OCI-LY1 (cell line): Measurements from ENCODE around the gene CREB3L1.

Experiments used
- H2AFZ ChIP-seq: fragments of 200-600 bp; sonication (generic), shearing (Covaris generic); 2 replicates; pipeline ENCODE4 v1.6.0; 2014; ENCODE audit warnings: antibody characterized with exemption, mild to moderate bottlenecking, low read length
- H3F3A ChIP-seq: fragments of 200-600 bp; sonication (generic), shearing (Covaris generic); 2 replicates; pipeline ENCODE4 v1.6.0; 2014; ENCODE audit warnings: mild to moderate bottlenecking, antibody characterized with exemption, low read length, moderate library complexity; ENCODE audit not compliant: insufficient read depth
- H3K27ac ChIP-seq: fragments of 200-600 bp; sonication (generic); 2 replicates; pipeline ENCODE4 v1.5.1; 2014; ENCODE audit warnings: low read length, mixed run types, mild to moderate bottlenecking, low read depth; ENCODE audit not compliant: poor library complexity, severe bottlenecking
- H3K27me3 ChIP-seq: fragments of 200-600 bp; sonication (generic); 2 replicates; pipeline ENCODE4 v1.6.0; 2014; ENCODE audit warnings: antibody characterized with exemption, mild to moderate bottlenecking, low read length, moderate library complexity; ENCODE audit not compliant: insufficient read depth
- H3K36me3 ChIP-seq: fragments of 200-600 bp; sonication (generic); 2 replicates; pipeline ENCODE4 v1.6.1; 2014; ENCODE audit warnings: mild to moderate bottlenecking, antibody characterized with exemption, low read length, moderate library complexity, mixed read lengths; ENCODE audit not compliant: insufficient read depth
- H3K4me1 ChIP-seq: fragments of 200-600 bp; sonication (generic); 2 replicates; pipeline ENCODE4 v1.5.1; 2014; ENCODE audit warnings: mild to moderate bottlenecking, low read length, moderate library complexity; ENCODE audit not compliant: insufficient read depth, severe bottlenecking
- H3K4me2 ChIP-seq: fragments of 200-600 bp; sonication (generic), shearing (Covaris generic); 2 replicates; pipeline ENCODE4 v1.6.1; 2014; ENCODE audit warnings: low read length
- H3K4me3 ChIP-seq: fragments of 200-600 bp; sonication (generic); 2 replicates; pipeline ENCODE4 v1.5.1; 2014; ENCODE audit warnings: low read length, low read depth, mild to moderate bottlenecking, mixed read lengths; ENCODE audit not compliant: poor library complexity, severe bottlenecking
- H3K79me2 ChIP-seq: fragments of 200-600 bp; shearing (Covaris generic); 2 replicates; pipeline ENCODE4 v1.6.1; 2016; ENCODE audit warnings: mixed run types, low read length, mixed read lengths; ENCODE audit not compliant: insufficient read depth
- H3K9ac ChIP-seq: fragments of 200-600 bp; sonication (generic), shearing (Covaris generic); 2 replicates; pipeline ENCODE4 v1.6.1; 2014; ENCODE audit warnings: mild to moderate bottlenecking, low read length, mixed read lengths
- H3K9me2 ChIP-seq: fragments of 200-600 bp; sonication (generic), shearing (Covaris generic); 2 replicates; pipeline ENCODE4 v1.6.1; 2014; ENCODE audit warnings: low read depth, mild to moderate bottlenecking, low read length, mixed read lengths
- H3K9me3 ChIP-seq: fragments of 200-600 bp; shearing (Covaris generic); 2 replicates; pipeline ENCODE4 v1.6.1; 2014; ENCODE audit warnings: low read length, mixed read lengths
- H4K20me1 ChIP-seq: fragments of 200-600 bp; sonication (generic), shearing (Covaris generic); 2 replicates; pipeline ENCODE4 v1.6.0; 2016; ENCODE audit warnings: mild to moderate bottlenecking, low read length; ENCODE audit not compliant: insufficient read depth
- EZH2 ChIP-seq: fragments of 200-600 bp; sonication (generic), shearing (Covaris generic); IDR thresholded peaks from 2 replicates; pipeline ENCODE4 v1.8.0; 2017; ENCODE audit warnings: borderline replicate concordance, mixed run types, mild to moderate bottlenecking, antibody characterized with exemption, low read length, moderate library complexity, mixed read lengths
- TF ChIP-seq, protein P1 (sequence below): fragments of 200-600 bp; sonication (generic), shearing (Covaris generic); IDR thresholded peaks from 2 replicates; pipeline ENCODE4 v1.5.1; 2017; ENCODE audit warnings: mild to moderate bottlenecking, antibody characterized with exemption, low read length, moderate library complexity, mixed read lengths

The CREB3L1 gene

GRCh38 chr11:46263120-46263519 lies 14.3 kb upstream of the CREB3L1 start:
- Histone ChIP-seq H3K9me3 (no peaks in the 10 kb centered on the region), H3F3A (no peaks in the 10 kb centered on the region), H3K27me3 (peaks cover 3% of the 10 kb centered on the region; the same call in 1 of the 2 replicates), H3K9me2 (no peaks in the 10 kb centered on the region), H3K27ac (no peak overlapping the region), H4K20me1 (no peaks in the 10 kb centered on the region), H3K9ac (no peak overlapping the region), H3K79me2 (no peaks in the 10 kb centered on the region), H3K36me3 (no peaks in the 10 kb centered on the region), H3K4me1 (peaks cover 15% of the 10 kb centered on the region), H3K4me3 (no peak overlapping the region), H3K4me2 (no peak overlapping the region), H2AFZ (no peak overlapping the region)
- TF ChIP-seq, protein P1, sequence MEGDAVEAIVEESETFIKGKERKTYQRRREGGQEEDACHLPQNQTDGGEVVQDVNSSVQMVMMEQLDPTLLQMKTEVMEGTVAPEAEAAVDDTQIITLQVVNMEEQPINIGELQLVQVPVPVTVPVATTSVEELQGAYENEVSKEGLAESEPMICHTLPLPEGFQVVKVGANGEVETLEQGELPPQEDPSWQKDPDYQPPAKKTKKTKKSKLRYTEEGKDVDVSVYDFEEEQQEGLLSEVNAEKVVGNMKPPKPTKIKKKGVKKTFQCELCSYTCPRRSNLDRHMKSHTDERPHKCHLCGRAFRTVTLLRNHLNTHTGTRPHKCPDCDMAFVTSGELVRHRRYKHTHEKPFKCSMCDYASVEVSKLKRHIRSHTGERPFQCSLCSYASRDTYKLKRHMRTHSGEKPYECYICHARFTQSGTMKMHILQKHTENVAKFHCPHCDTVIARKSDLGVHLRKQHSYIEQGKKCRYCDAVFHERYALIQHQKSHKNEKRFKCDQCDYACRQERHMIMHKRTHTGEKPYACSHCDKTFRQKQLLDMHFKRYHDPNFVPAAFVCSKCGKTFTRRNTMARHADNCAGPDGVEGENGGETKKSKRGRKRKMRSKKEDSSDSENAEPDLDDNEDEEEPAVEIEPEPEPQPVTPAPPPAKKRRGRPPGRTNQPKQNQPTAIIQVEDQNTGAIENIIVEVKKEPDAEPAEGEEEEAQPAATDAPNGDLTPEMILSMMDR: no peak
- no peak for TF ChIP-seq EZH2

DNA sequence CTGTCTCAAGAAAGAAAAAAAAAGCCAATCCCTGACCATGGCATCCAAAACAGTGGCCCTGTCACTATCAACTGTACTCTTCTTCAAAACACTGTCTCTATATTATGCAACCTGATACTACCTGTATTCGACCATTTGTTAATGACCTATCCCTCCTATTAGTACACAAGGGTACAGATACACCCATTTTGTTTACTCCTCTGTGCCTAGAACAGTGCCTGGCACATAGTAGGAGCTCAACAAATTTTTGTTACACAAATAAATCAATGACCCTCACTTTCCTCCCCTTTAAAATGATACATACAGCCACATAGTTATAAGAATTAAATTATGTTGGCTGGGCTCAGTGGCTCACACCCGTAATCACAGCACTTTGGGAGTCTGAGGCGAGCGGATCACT lies 13.4 kb upstream of the CREB3L1 start:
- Histone ChIP-seq H3K4me2 (no peak overlapping the region), H3K9me3 (no peaks in the 10 kb centered on the region), H3K36me3 (no peaks in the 10 kb centered on the region), H3K4me3 (no peak overlapping the region), H3F3A (no peaks in the 10 kb centered on the region), H3K27me3 (peaks cover 3% of the 10 kb centered on the region; the same call in 1 of the 2 replicates), H3K9me2 (no peaks in the 10 kb centered on the region), H4K20me1 (no peaks in the 10 kb centered on the region), H3K27ac (no peak overlapping the region), H2AFZ (no peak overlapping the region), H3K4me1 (peaks cover 15% of the 10 kb centered on the region), H3K79me2 (no peaks in the 10 kb centered on the region), H3K9ac (no peak overlapping the region)
- no peak for TF ChIP-seq EZH2
- TF ChIP-seq, protein P1: no peak

- Histone ChIP-seq H3K9me2 (no peaks in the 10 kb centered on the region), H3K79me2 (no peaks in the 10 kb centered on the region), H3K9ac (no peak overlapping the region), H3K36me3 (no peaks in the 10 kb centered on the region), H3K4me2 (no peak overlapping the region), H3K4me1 (peaks cover 15% of the 10 kb centered on the region), H3K27ac (no peak overlapping the region), H4K20me1 (no peaks in the 10 kb centered on the region), H3K9me3 (no peaks in the 10 kb centered on the region), H3K4me3 (no peak overlapping the region), H3K27me3 (peaks cover 3% of the 10 kb centered on the region; the same call in 1 of the 2 replicates), H3F3A (no peaks in the 10 kb centered on the region), H2AFZ (no peak overlapping the region)
- TF ChIP-seq EZH2: no peak
- TF ChIP-seq, protein P1: no peak
Observed at GRCh38 chr11:46264976-46265375, 12.5 kb upstream of the CREB3L1 start.
